ENCODE data around the gene MN1. TPM values are rescaled to one million over a fixed set of nuclear protein-coding genes. Genes with fewer than 3 reads are reported as not detected.

Gene MN1
- total RNA-seq, 1 donor from 2014 or later: 6.1 TPM

- intact Hi-C loops (cut with DNase I): loop anchor here (5.0 kb wide), 1 partner anchor 33 kb away; no protein-coding TSS in a partner anchor
- no peak for TF ChIP-seq CTCF (IDR thresholded peaks at IDR 0.05)
- peak in 1 of 2 donors; percentile 6 for TF ChIP-seq POLR2AphosphoS5 (IDR thresholded peaks at IDR 0.05; ENCODE audit: insufficient read depth in 1 of 2, low read depth in 1 of 2)
- no peak for TF ChIP-seq POLR2A (IDR thresholded peaks at IDR 0.05)
- H3K27ac ChIP-seq: peak overlapping the region; percentile 71
- H3K27me3 ChIP-seq: no peaks in the 10 kb centered on the region
- no peak overlapping the region for H3K4me3 ChIP-seq
- no peaks in the 10 kb centered on the region for H3K9me3 ChIP-seq
- no peak for DNase-seq (ENCODE audit: extremely low spot score in 2 of 2)
- peaks cover 46% of the 10 kb centered on the region for H3K4me1 ChIP-seq
- H3K36me3 ChIP-seq: no peaks in the 10 kb centered on the region
Measured at GRCh38 chr22:27754247-27754887, 47.2 kb downstream of the MN1 start.

GRCh38 chr22:27752771-27753170 lies 48.8 kb downstream of the MN1 start:
- Histone ChIP-seq H3K27me3 (no peaks in the 10 kb centered on the region), H3K36me3 (no peaks in the 10 kb centered on the region), H3K4me3 (no peak overlapping the region), H3K27ac (peak overlapping the region; percentile 71), H3K9me3 (no peaks in the 10 kb centered on the region), H3K4me1 (peaks cover 55% of the 10 kb centered on the region)
- TF ChIP-seq POLR2AphosphoS5 (IDR thresholded peaks at IDR 0.05; ENCODE audit: insufficient read depth in 1 of 2, low read depth in 1 of 2): peak; percentile 9 to 33
- no peak for TF ChIP-seq POLR2A (IDR thresholded peaks at IDR 0.05)
- no peak for TF ChIP-seq CTCF (IDR thresholded peaks at IDR 0.05)
- no peak for DNase-seq (ENCODE audit: extremely low spot score in 2 of 2)
- intact Hi-C loops (cut with DNase I): loop anchor here (5.0 kb wide), 1 partner anchor 35 kb away; no protein-coding TSS in a partner anchor

GRCh38 chr22:27752141-27752540 lies 49.4 kb downstream of the MN1 start:
- Histone ChIP-seq H3K4me1 (peaks cover 60% of the 10 kb centered on the region), H3K27me3 (no peaks in the 10 kb centered on the region), H3K4me3 (no peak overlapping the region), H3K27ac (peak overlapping the region; percentile 71), H3K36me3 (no peaks in the 10 kb centered on the region), H3K9me3 (no peaks in the 10 kb centered on the region)
- TF ChIP-seq POLR2AphosphoS5 (IDR thresholded peaks at IDR 0.05; ENCODE audit: insufficient read depth in 1 of 2, low read depth in 1 of 2) (no peak), POLR2A (IDR thresholded peaks at IDR 0.05) (no peak), CTCF (IDR thresholded peaks at IDR 0.05) (no peak)
- no peak for DNase-seq (ENCODE audit: extremely low spot score in 2 of 2)
- intact Hi-C loops (cut with DNase I): loop anchor here (5.0 kb wide), 1 partner anchor 35 kb away; no protein-coding TSS in a partner anchor

- no peak for DNase-seq (ENCODE audit: extremely low spot score in 2 of 2)
- H3K27ac ChIP-seq: peak overlapping the region; percentile 71
- TF ChIP-seq POLR2AphosphoS5 (IDR thresholded peaks at IDR 0.05; ENCODE audit: insufficient read depth in 1 of 2, low read depth in 1 of 2): no peak
- no peak for TF ChIP-seq POLR2A (IDR thresholded peaks at IDR 0.05)
- TF ChIP-seq CTCF (IDR thresholded peaks at IDR 0.05): no peak
- no peaks in the 10 kb centered on the region for H3K36me3 ChIP-seq
- H3K9me3 ChIP-seq: no peaks in the 10 kb centered on the region
- intact Hi-C loops (cut with DNase I): loop anchor here (1.0 to 5.0 kb wide), 2 partner anchors 36 to 46 kb away; no protein-coding TSS in a partner anchor
- H3K27me3 ChIP-seq: no peaks in the 10 kb centered on the region
- H3K4me3 ChIP-seq: no peak overlapping the region
- H3K4me1 ChIP-seq: peaks cover 60% of the 10 kb centered on the region
Measured at GRCh38 chr22:27751277-27752070, 50.1 kb downstream of the MN1 start.

All from vagina (tissue), 2 donors.